K562 (cell line): Measurements from ENCODE around the gene NFKBIB. TPM values are rescaled to one million over a fixed set of nuclear protein-coding genes. Genes with fewer than 3 reads are reported as not detected.

Experiments used
- BCLAF1 ChIP-seq, 2 experiments: fragments of 450-650 bp in 1 of 2; IDR thresholded peaks; 2 replicates each; pipeline ENCODE4 v1.6.1; 2011 to 2017; ENCODE audit warnings: low read depth in 2 of 2, antibody characterized with exemption in 1 of 2, borderline replicate concordance in 1 of 2, low read length in 1 of 2, mild to moderate bottlenecking in 1 of 2, mixed read lengths in 1 of 2; ENCODE audit not compliant: control insufficient read depth in 1 of 2
- PCBP2 ChIP-seq: fragments of 200-400 bp; formaldehyde crosslinking; IDR thresholded peaks from 2 replicates; pipeline ENCODE4 v1.6.1; 2018; ENCODE audit warnings: low read length, low read depth, mild to moderate bottlenecking, moderate library complexity; ENCODE audit not compliant: poor library complexity, severe bottlenecking
- POU5F1 ChIP-seq: fragments of 150-350 bp; IDR thresholded peaks from 2 replicates; pipeline ENCODE4 v1.6.1; 2014; ENCODE audit warnings: borderline replicate concordance, low read length, low read depth, mild to moderate bottlenecking; ENCODE audit not compliant: partially characterized antibody
- PRPF4 ChIP-seq: fragments of 200-400 bp; formaldehyde crosslinking; IDR thresholded peaks from one replicate; pipeline ENCODE4 v1.6.1; 2017; ENCODE audit warnings: low read length, low read depth, mild to moderate bottlenecking; ENCODE audit not compliant: insufficient read depth, poor library complexity, severe bottlenecking
- SLC30A9 ChIP-seq: fragments of 250-450 bp; sonication (Bioruptor Pico); IDR thresholded peaks from 2 replicates; pipeline ENCODE4 v1.8.0; 2022; ENCODE audit warnings: mild to moderate bottlenecking, moderate library complexity
- SRSF1 ChIP-seq: fragments of 200-400 bp; formaldehyde crosslinking; IDR thresholded peaks from 2 replicates; pipeline ENCODE4 v1.6.1; 2017; ENCODE audit warnings: mild to moderate bottlenecking, low read depth, low read length, moderate library complexity
- ZBTB43 ChIP-seq: sonication (generic); formaldehyde crosslinking; IDR thresholded peaks from 2 replicates; pipeline ENCODE4 v1.8.0; 2023; ENCODE audit warnings: mild to moderate bottlenecking, missing genetic modification reagents
- ZC3H4 ChIP-seq: sonication (generic); formaldehyde crosslinking; IDR thresholded peaks from 2 replicates; pipeline ENCODE4 v1.9.0; 2021; ENCODE audit warnings: missing genetic modification reagents, borderline replicate concordance
- ZNF124 ChIP-seq: sonication (generic); formaldehyde crosslinking; IDR thresholded peaks from 2 replicates; pipeline ENCODE4 v1.8.1; 2022; ENCODE audit warnings: missing genetic modification reagents
- ZNF253 ChIP-seq: fragments of 250-450 bp; sonication (Bioruptor Pico); conservative IDR thresholded peaks from 2 replicates; pipeline ENCODE4 v1.6.1; 2021; ENCODE audit warnings: mild to moderate bottlenecking
- ZNF263 ChIP-seq: sonication (generic); formaldehyde crosslinking; IDR thresholded peaks from 2 replicates; pipeline ENCODE4 v1.8.0; 2022; ENCODE audit warnings: mild to moderate bottlenecking, missing genetic modification reagents, borderline replicate concordance
- polyA plus RNA-seq, 8 experiments: library from polyadenylated mRNA; depleted of rRNA in 4 of 8; stranded (reverse) in 5 of 8; unstranded in 3 of 8; fragments of >200 nt; fragmentation: Nextera tagmentation in 2 of 8; fragmentation: Illumina TruSeq in 1 of 8; extraction: Ambion mirVana in 2 of 8; extraction: Trizol in 1 of 8; gene quantifications; 2 replicates each; pipeline versions ENCODE4 v1.2.1 to v1.2.3, GENCODE V29; 2011 to 2014; ENCODE audit warnings: inconsistent platforms in 1 of 8, missing spikeins in 1 of 8
- total RNA-seq, 7 experiments: library from RNA; depleted of rRNA in 6 of 7; stranded (reverse); fragments of >200 nt in 6 of 7; fragmentation: Illumina TruSeq in 2 of 7; extraction: Trizol in 2 of 7; gene quantifications; 2 replicates each; pipeline versions ENCODE4 v1.2.1 to v1.2.3, GENCODE V29; 2011 to 2021; ENCODE audit warnings: low replicate concordance in 1 of 7
- TF ChIP-seq, protein P1 (sequence below): fragments of 200-800 bp; sonication (Bioruptor generic); IDR thresholded peaks from 2 replicates; pipeline ENCODE4 v1.6.1; 2016; ENCODE audit warnings: missing genetic modification characterization, missing compliant biosample characterization
- TF ChIP-seq, protein P2 (sequence below), 2 experiments: IDR thresholded peaks in 1 of 2; conservative IDR thresholded peaks in 1 of 2; 2 replicates each; pipeline ENCODE4 v1.6.1; 2016; ENCODE audit warnings: low read depth in 2 of 2, mild to moderate bottlenecking in 1 of 2, missing compliant biosample characterization in 1 of 2, missing genetic modification characterization in 1 of 2, moderate library complexity in 1 of 2

Gene NFKBIB
- total and polyA plus RNA-seq, 9 of the 15 experiments (the other 6 are each of a cell fraction or from before 2014, with no cell fraction given) = 1.5 to 44.9 (median 10.4) TPM

DNA sequence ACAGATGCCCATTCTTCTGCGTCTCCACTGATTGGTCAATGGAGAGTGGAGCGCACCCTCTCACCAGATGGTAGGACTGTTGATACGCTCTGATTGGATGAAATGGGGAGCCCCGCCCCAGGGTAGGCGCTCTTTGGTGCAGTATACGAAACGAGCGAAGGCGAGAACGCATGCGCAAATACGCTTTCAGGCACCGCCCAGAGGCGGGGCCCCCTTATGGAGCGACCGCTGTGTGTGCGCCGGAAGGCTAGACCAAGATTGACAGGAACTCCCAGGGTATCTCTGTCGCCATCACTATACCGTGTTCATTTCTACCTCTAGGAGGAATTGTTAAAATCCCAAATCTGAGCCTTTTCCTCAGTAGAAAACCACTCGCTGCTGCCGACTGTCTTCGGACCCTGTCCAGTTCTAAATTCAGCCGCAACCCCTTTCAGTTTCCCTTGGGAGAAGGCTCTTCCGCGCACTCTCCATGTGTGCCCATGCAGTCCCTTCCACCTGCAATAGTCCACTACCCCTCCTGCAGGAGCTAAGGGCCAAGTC is 49.3 kb upstream of the NFKBIB start (continued):
- TF ChIP-seq BCLAF1 (IDR thresholded peaks at IDR 0.05; ENCODE audit: borderline replicate concordance in 1 of 2, control insufficient read depth in 1 of 2, low read depth in 2 of 2, low read length in 1 of 2) = no peak
- TF ChIP-seq PCBP2 = no peak
- TF ChIP-seq ZNF124 = no peak
- no peak for TF ChIP-seq ZNF253 (CRISPR knock-in tag)
- TF ChIP-seq, protein P1, sequence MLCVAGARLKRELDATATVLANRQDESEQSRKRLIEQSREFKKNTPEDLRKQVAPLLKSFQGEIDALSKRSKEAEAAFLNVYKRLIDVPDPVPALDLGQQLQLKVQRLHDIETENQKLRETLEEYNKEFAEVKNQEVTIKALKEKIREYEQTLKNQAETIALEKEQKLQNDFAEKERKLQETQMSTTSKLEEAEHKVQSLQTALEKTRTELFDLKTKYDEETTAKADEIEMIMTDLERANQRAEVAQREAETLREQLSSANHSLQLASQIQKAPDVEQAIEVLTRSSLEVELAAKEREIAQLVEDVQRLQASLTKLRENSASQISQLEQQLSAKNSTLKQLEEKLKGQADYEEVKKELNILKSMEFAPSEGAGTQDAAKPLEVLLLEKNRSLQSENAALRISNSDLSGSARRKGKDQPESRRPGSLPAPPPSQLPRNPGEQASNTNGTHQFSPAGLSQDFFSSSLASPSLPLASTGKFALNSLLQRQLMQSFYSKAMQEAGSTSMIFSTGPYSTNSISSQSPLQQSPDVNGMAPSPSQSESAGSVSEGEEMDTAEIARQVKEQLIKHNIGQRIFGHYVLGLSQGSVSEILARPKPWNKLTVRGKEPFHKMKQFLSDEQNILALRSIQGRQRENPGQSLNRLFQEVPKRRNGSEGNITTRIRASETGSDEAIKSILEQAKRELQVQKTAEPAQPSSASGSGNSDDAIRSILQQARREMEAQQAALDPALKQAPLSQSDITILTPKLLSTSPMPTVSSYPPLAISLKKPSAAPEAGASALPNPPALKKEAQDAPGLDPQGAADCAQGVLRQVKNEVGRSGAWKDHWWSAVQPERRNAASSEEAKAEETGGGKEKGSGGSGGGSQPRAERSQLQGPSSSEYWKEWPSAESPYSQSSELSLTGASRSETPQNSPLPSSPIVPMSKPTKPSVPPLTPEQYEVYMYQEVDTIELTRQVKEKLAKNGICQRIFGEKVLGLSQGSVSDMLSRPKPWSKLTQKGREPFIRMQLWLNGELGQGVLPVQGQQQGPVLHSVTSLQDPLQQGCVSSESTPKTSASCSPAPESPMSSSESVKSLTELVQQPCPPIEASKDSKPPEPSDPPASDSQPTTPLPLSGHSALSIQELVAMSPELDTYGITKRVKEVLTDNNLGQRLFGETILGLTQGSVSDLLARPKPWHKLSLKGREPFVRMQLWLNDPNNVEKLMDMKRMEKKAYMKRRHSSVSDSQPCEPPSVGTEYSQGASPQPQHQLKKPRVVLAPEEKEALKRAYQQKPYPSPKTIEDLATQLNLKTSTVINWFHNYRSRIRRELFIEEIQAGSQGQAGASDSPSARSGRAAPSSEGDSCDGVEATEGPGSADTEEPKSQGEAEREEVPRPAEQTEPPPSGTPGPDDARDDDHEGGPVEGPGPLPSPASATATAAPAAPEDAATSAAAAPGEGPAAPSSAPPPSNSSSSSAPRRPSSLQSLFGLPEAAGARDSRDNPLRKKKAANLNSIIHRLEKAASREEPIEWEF (CRISPR knock-in tag) = no peak
- TF ChIP-seq POU5F1 = no peak
- TF ChIP-seq ZNF263 = no peak
- no peak for TF ChIP-seq PRPF4
- no peak for TF ChIP-seq SRSF1
- no peak; the same call in 1 of the 2 replicates for TF ChIP-seq ZC3H4 (CRISPR knock-in tag)
- TF ChIP-seq ZBTB43 (CRISPR knock-in tag) = no peak
- TF ChIP-seq, protein P2, sequence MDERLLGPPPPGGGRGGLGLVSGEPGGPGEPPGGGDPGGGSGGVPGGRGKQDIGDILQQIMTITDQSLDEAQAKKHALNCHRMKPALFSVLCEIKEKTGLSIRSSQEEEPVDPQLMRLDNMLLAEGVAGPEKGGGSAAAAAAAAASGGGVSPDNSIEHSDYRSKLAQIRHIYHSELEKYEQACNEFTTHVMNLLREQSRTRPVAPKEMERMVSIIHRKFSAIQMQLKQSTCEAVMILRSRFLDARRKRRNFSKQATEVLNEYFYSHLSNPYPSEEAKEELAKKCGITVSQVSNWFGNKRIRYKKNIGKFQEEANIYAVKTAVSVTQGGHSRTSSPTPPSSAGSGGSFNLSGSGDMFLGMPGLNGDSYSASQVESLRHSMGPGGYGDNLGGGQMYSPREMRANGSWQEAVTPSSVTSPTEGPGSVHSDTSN (CRISPR knock-in tag; IDR thresholded peaks at IDR 0.05; ENCODE audit: low read depth) = peak; percentile 80
- TF ChIP-seq, protein P2 (tag; conservative IDR thresholded peaks at IDR 0.05; ENCODE audit: low read depth) = no peak
- TF ChIP-seq SLC30A9 (CRISPR knock-in tag) = no peak
